CD14-positive monocyte (primary cell): ENCODE data around the gene GPR137B. TPM values are rescaled to one million over a fixed set of nuclear protein-coding genes. Genes with fewer than 3 reads are reported as not detected.

Experiments
- DNase-seq, 3 donors: peaks; one replicate each; pipeline ENCODE4 v3.0.0-alpha.2; 2011 to 2022
- H2AFZ ChIP-seq: 2 replicates; pipeline ENCODE4 v1.6.0; 2012; ENCODE audit warnings: mild to moderate bottlenecking, low read depth, low read length, inconsistent platforms; ENCODE audit not compliant: insufficient read depth, poor library complexity, severe bottlenecking
- H3K27ac ChIP-seq, 2 donors: 1 replicate in 1 of 2; 2 replicates in 1 of 2; pipeline ENCODE4 v1.5.1; 2012 to 2013; ENCODE audit warnings: low read length in 2 of 2, control low read depth in 1 of 2, inconsistent platforms in 1 of 2, low read depth in 1 of 2, mild to moderate bottlenecking in 1 of 2
- H3K27me3 ChIP-seq, 2 donors: one replicate each; pipeline versions ENCODE4 v1.6.0 to v1.6.1; 2011 to 2013; ENCODE audit warnings: low read length in 2 of 2; ENCODE audit not compliant: control insufficient read depth in 2 of 2, insufficient read depth in 2 of 2
- H3K36me3 ChIP-seq, 2 donors: replicated peaks in 1 of 2; 1 replicate in 1 of 2; 2 replicates in 1 of 2; pipeline versions ENCODE4 v1.5.1 to v1.6.1; 2012 to 2013; ENCODE audit warnings: low read length in 2 of 2, control low read depth in 1 of 2, inconsistent platforms in 1 of 2, mild to moderate bottlenecking in 1 of 2; ENCODE audit not compliant: insufficient read depth in 2 of 2, control insufficient read depth in 1 of 2
- H3K4me1 ChIP-seq, 2 donors: 1 replicate in 1 of 2; 2 replicates in 1 of 2; pipeline versions ENCODE4 v1.5.1 to v1.6.1; 2012 to 2013; ENCODE audit warnings: low read length in 2 of 2, control low read depth in 1 of 2, inconsistent platforms in 1 of 2, mild to moderate bottlenecking in 1 of 2, moderate library complexity in 1 of 2; ENCODE audit not compliant: insufficient read depth in 2 of 2, control insufficient read depth in 1 of 2
- H3K4me2 ChIP-seq: replicated peaks from 2 replicates; pipeline ENCODE3; 2012; ENCODE audit warnings: low read length, moderate library complexity, mild to moderate bottlenecking; ENCODE audit not compliant: poor library complexity, severe bottlenecking; ENCODE audit errors: extremely low read depth
- H3K4me3 ChIP-seq, 3 experiments: fragments of 200-600 bp in 1 of 3; sonication (generic) in 1 of 3; replicated peaks in 1 of 3; 1 replicate in 2 of 3; 2 replicates in 1 of 3; pipeline ENCODE4 v1.5.1; 2011 to 2013; ENCODE audit warnings: low read length in 3 of 3, mild to moderate bottlenecking in 3 of 3, control low read depth in 2 of 3, low read depth in 2 of 3, inconsistent platforms in 1 of 3, moderate library complexity in 1 of 3
- H3K79me2 ChIP-seq: 2 replicates; pipeline ENCODE4 v1.6.0; 2012; ENCODE audit warnings: mild to moderate bottlenecking, control low read depth, inconsistent platforms, low read length, moderate library complexity; ENCODE audit not compliant: insufficient read depth
- H3K9ac ChIP-seq: 2 replicates; pipeline ENCODE4 v1.6.0; 2017; ENCODE audit warnings: low read length, mild to moderate bottlenecking; ENCODE audit not compliant: insufficient read depth, poor library complexity, severe bottlenecking
- H3K9me3 ChIP-seq, 2 donors: replicated peaks in 1 of 2; 1 replicate in 1 of 2; 2 replicates in 1 of 2; pipeline versions ENCODE4 v1.5.1 to v1.6.1; 2012 to 2013; ENCODE audit warnings: low read length in 2 of 2, control low read depth in 1 of 2; ENCODE audit not compliant: control insufficient read depth in 1 of 2, insufficient read depth in 1 of 2
- H4K20me1 ChIP-seq: 2 replicates; pipeline ENCODE4 v1.6.0; 2012; ENCODE audit warnings: mild to moderate bottlenecking, low read length, control low read depth, moderate library complexity; ENCODE audit not compliant: insufficient read depth
- H3K27ac Mint-ChIP-seq, 7 donors: one replicate each; pipeline ENCODE4 v1.8.0; 2020; ENCODE audit warnings: mild to moderate bottlenecking in 7 of 7, mixed read lengths in 7 of 7, moderate library complexity in 6 of 7, inconsistent platforms in 2 of 7
- H3K27me3 Mint-ChIP-seq, 3 donors: one replicate each; pipeline ENCODE4 v1.8.0; 2021 to 2022; ENCODE audit warnings: low read depth in 3 of 3, mild to moderate bottlenecking in 3 of 3, mixed read lengths in 3 of 3, moderate library complexity in 3 of 3, inconsistent platforms in 1 of 3
- H3K36me3 Mint-ChIP-seq, 2 donors: one replicate each; pipeline ENCODE4 v1.8.0; 2020; ENCODE audit warnings: mixed read lengths in 2 of 2, inconsistent platforms in 1 of 2, mild to moderate bottlenecking in 1 of 2
- H3K4me1 Mint-ChIP-seq: one replicate; pipeline ENCODE4 v1.8.0; 2020; ENCODE audit warnings: mild to moderate bottlenecking, mixed read lengths
- H3K4me3 Mint-ChIP-seq, 2 donors: one replicate each; pipeline ENCODE4 v1.8.0; 2020; ENCODE audit warnings: mild to moderate bottlenecking in 2 of 2, mixed read lengths in 2 of 2, moderate library complexity in 1 of 2
- H3K9me3 Mint-ChIP-seq, 7 donors: one replicate each; pipeline ENCODE4 v1.8.0; 2020 to 2022; ENCODE audit warnings: mixed read lengths in 7 of 7, mild to moderate bottlenecking in 6 of 7, moderate library complexity in 6 of 7, inconsistent platforms in 2 of 7
- WGBS: methylation state at CpG from one replicate; pipeline ENCODE4 v1.1.5; 2013; ENCODE audit warnings: missing lambda C conversion rate; ENCODE audit not compliant: insufficient coverage; 5-methylcytosine and 5-hydroxymethylcytosine counted together
- intact Hi-C, 2 donors: fragments of 100-400 bp; cut with micrococcal nuclease; formaldehyde crosslinking; loops; one replicate each; pipeline versions ENCODE4 v1.15.0 to v1.15.1; 2023
- polyA plus RNA-seq, 3 donors: library from polyadenylated mRNA; depleted of rRNA in 1 of 3; unstranded in 2 of 3; stranded (reverse) in 1 of 3; fragments of 300-500 nt in 2 of 3; fragments of >200 nt in 1 of 3; fragmentation: Illumina TruSeq in 2 of 3; gene quantifications; 1 replicate in 2 of 3; 2 replicates in 1 of 3; pipeline ENCODE4 v1.2.3, GENCODE V29; 2012 to 2021
- TF ChIP-seq, protein P1 (sequence below): fragments of 200-600 bp; IDR thresholded peaks from one replicate; pipeline ENCODE4 v1.8.0; 2022; ENCODE audit warnings: antibody characterized with exemption, mild to moderate bottlenecking

The GPR137B gene
- polyA plus RNA-seq, 3 donors = 7.5 to 10.8 (median 8.7) TPM

DNA sequence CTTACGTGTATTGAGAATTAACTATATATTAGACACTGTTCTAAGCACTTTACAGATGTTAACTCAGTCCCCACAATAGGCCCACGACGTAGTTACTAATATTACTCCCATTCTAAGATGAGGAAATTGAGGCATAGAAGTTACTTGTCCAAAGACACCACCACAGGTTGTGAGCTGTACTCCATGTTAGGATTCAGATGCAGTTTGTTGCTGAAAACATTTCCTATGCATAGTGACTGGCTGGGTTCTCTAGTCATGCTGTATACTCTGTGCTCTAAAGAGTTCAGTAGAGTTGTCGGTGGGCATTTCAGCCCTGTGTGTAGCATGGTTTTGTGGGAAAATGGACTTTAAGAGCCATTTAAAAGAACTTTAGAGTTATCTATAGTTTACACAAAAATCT lies 65.2 kb downstream of the GPR137B start:
- H3K4me3 ChIP-seq = no peak overlapping the region
- H3K4me1 ChIP-seq = no peaks in the 10 kb centered on the region
- H3K9me3 ChIP-seq = peaks cover 1 to 5% of the 10 kb centered on the region in 2 donors
- H3K4me1 Mint-ChIP-seq = peaks cover 10% of the 10 kb centered on the region
- intact Hi-C loops = no loop called here
- H3K79me2 ChIP-seq = no peaks in the 10 kb centered on the region
- no peaks in the 10 kb centered on the region for H3K27me3 ChIP-seq
- H3K9ac ChIP-seq = no peak overlapping the region
- peaks cover 61 to 69% of the 10 kb centered on the region in 2 donors for H3K36me3 Mint-ChIP-seq
- no peaks in the 10 kb centered on the region for H4K20me1 ChIP-seq
- peak overlapping the region in 1 of 7 donors; percentile 3 for H3K27ac Mint-ChIP-seq
- no peak overlapping the region for H3K4me2 ChIP-seq
- no peaks in the 10 kb centered on the region for H3K27me3 Mint-ChIP-seq
- H3K9me3 Mint-ChIP-seq = peaks cover 5 to 15% (median 10%) of the 10 kb centered on the region in 7 donors
- H2AFZ ChIP-seq = no peak overlapping the region
- H3K4me3 Mint-ChIP-seq = no peak overlapping the region
- H3K36me3 ChIP-seq = peaks cover 38 to 84% of the 10 kb centered on the region in 2 donors
- H3K27ac ChIP-seq = no peak overlapping the region
- TF ChIP-seq, protein P1, sequence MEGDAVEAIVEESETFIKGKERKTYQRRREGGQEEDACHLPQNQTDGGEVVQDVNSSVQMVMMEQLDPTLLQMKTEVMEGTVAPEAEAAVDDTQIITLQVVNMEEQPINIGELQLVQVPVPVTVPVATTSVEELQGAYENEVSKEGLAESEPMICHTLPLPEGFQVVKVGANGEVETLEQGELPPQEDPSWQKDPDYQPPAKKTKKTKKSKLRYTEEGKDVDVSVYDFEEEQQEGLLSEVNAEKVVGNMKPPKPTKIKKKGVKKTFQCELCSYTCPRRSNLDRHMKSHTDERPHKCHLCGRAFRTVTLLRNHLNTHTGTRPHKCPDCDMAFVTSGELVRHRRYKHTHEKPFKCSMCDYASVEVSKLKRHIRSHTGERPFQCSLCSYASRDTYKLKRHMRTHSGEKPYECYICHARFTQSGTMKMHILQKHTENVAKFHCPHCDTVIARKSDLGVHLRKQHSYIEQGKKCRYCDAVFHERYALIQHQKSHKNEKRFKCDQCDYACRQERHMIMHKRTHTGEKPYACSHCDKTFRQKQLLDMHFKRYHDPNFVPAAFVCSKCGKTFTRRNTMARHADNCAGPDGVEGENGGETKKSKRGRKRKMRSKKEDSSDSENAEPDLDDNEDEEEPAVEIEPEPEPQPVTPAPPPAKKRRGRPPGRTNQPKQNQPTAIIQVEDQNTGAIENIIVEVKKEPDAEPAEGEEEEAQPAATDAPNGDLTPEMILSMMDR = no peak
- no peak for DNase-seq
- no CpG with 5 or more reads among the region's 4 CpGs for WGBS

DNA sequence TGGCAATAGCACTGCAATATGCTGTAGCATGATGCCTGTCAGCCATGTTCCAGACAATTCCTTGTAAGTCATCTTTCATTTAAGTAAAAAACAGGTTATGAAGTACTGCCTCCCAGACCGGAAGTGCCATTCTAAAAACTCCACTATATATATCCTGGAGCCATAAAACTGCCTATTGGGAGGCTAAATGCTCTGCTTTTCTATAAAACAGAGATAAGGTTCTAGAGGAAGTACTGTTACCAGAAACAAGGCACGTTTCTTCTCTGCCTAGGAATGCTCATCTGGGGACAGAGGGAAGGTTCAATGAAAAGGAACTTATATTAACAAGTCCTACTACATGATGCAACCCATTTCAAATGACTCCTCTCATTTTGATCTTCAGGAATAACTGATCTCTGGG lies 66.8 kb downstream of the GPR137B start:
- H2AFZ ChIP-seq = no peak overlapping the region
- no peak for DNase-seq
- Mint-ChIP-seq H3K27ac (no peak overlapping the region), H3K9me3 (peaks cover 0 to 5% (median 2%) of the 10 kb centered on the region in 7 donors), H3K4me3 (no peak overlapping the region), H3K27me3 (peaks cover 0 to 2% (median 0%) of the 10 kb centered on the region in 3 donors), H3K4me1 (peaks cover 10% of the 10 kb centered on the region), H3K36me3 (peaks cover 58 to 64% of the 10 kb centered on the region in 2 donors)
- WGBS = no CpG with 5 or more reads among the region's 2 CpGs
- no peaks in the 10 kb centered on the region for H4K20me1 ChIP-seq
- intact Hi-C loops = no loop called here
- TF ChIP-seq, protein P1 = no peak
- H3K4me2 ChIP-seq = no peak overlapping the region
- H3K79me2 ChIP-seq = no peaks in the 10 kb centered on the region
- H3K4me1 ChIP-seq = no peaks in the 10 kb centered on the region
- H3K4me3 ChIP-seq = no peak overlapping the region
- H3K27me3 ChIP-seq = no peaks in the 10 kb centered on the region
- H3K9ac ChIP-seq = no peak overlapping the region
- H3K27ac ChIP-seq = no peak overlapping the region
- no peaks in the 10 kb centered on the region for H3K9me3 ChIP-seq
- H3K36me3 ChIP-seq = peaks cover 38 to 84% of the 10 kb centered on the region in 2 donors
